Body of pancreas (tissue), 4 donors: ENCODE data around the gene HTR2A. TPM values are rescaled to one million over a fixed set of nuclear protein-coding genes. Genes with fewer than 3 reads are reported as not detected.

Source experiments
- ATAC-seq: fragments of 150-250 bp; one replicate; pipeline ENCODE4 v1.9.1; 2016
- DNase-seq, 4 donors: peaks; one replicate each; pipeline ENCODE4 v3.0.0-alpha.2; 2019
- H3K27ac ChIP-seq, 4 donors: fragments of 200-600 bp; sonication (generic); 1 replicate in 3 of 4; 2 replicates in 1 of 4; pipeline versions ENCODE4 v1.5.1 to v1.6.1; 2016 to 2019; ENCODE audit warnings: mild to moderate bottlenecking in 1 of 4, mixed read lengths in 1 of 4, moderate library complexity in 1 of 4
- H3K27me3 ChIP-seq, 2 donors: fragments of 200-600 bp; sonication (generic); one replicate each; pipeline ENCODE4 v1.6.0; 2016; ENCODE audit warnings: mild to moderate bottlenecking in 1 of 2
- H3K36me3 ChIP-seq, 2 donors: fragments of 200-600 bp; sonication (generic); replicated peaks in 1 of 2; 2 replicates each; pipeline ENCODE4 v1.5.1; 2016; ENCODE audit warnings: low read depth in 2 of 2; ENCODE audit not compliant: insufficient read depth in 1 of 2
- H3K4me1 ChIP-seq: fragments of 200-600 bp; sonication (generic); one replicate; pipeline ENCODE4 v1.6.0; 2016
- H3K4me3 ChIP-seq, 2 donors: fragments of 200-600 bp; sonication (generic); 1 replicate in 1 of 2; 2 replicates in 1 of 2; pipeline ENCODE4 v1.5.1; 2016 to 2019
- H3K9me3 ChIP-seq, 3 donors: fragments of 200-600 bp; sonication (generic); 1 replicate in 2 of 3; 2 replicates in 1 of 3; pipeline ENCODE4 v1.5.1; 2016
- CTCF ChIP-seq, 7 experiments: fragments of 450-650 bp in 4 of 7; fragments of 200-600 bp in 3 of 7; sonication (generic) in 3 of 7; IDR thresholded peaks; one replicate each; pipeline ENCODE4 v1.5.1; 2016 to 2019; ENCODE audit warnings: antibody characterized with exemption in 7 of 7
- POLR2A ChIP-seq, 3 donors: fragments of 450-650 bp; IDR thresholded peaks; one replicate each; pipeline ENCODE4 v1.6.1; 2016; ENCODE audit warnings: antibody characterized with exemption in 3 of 3, mild to moderate bottlenecking in 2 of 3
- WGBS, 2 donors: methylation state at CpG; one replicate each; pipeline ENCODE4 v1.1.5; 2017; 5-methylcytosine and 5-hydroxymethylcytosine counted together
- intact Hi-C: fragments of 100-400 bp; cut with DNase I; formaldehyde crosslinking; loops from one replicate; pipeline ENCODE4 v1.15.1; 2023
- total RNA-seq, 2 donors: library from RNA; depleted of rRNA; stranded (reverse); fragments of >200 nt; gene quantifications; one replicate each; pipeline ENCODE4 v1.1.0, GENCODE V29; 2016

HTR2A gene
- total RNA-seq, 2 donors from 2014 or later = 0.26 TPM; not detected in 1

- Histone ChIP-seq H3K27ac (no peak overlapping the region), H3K4me1 (no peaks in the 10 kb centered on the region), H3K4me3 (no peak overlapping the region), H3K36me3 (no peaks in the 10 kb centered on the region), H3K9me3 (no peaks in the 10 kb centered on the region), H3K27me3 (no peaks in the 10 kb centered on the region)
- ATAC-seq (no peak), DNase-seq (no peak)
- WGBS, 2 donors = 50 to 56% methylated on average over 2 of the region's 2 CpGs
- TF ChIP-seq POLR2A (IDR thresholded peaks at IDR 0.05) = no peak
- TF ChIP-seq CTCF (IDR thresholded peaks at IDR 0.05) = no peak
- intact Hi-C loops = no loop called here
Measured at GRCh38 chr13:46846726-46847125, 50.1 kb downstream of the HTR2A start.

GRCh38 chr13:46845146-46845545, 51.7 kb downstream of the HTR2A start:
- Histone ChIP-seq H3K36me3 (no peaks in the 10 kb centered on the region), H3K27me3 (no peaks in the 10 kb centered on the region), H3K9me3 (no peaks in the 10 kb centered on the region), H3K27ac (no peak overlapping the region), H3K4me3 (no peak overlapping the region), H3K4me1 (no peaks in the 10 kb centered on the region)
- TF ChIP-seq POLR2A (IDR thresholded peaks at IDR 0.05) (no peak), CTCF (IDR thresholded peaks at IDR 0.05) (no peak)
- no peak for ATAC-seq
- intact Hi-C loops = no loop called here
- no peak for DNase-seq
- 74 to 78% methylated on average over 2 of the region's 2 CpGs for WGBS, 2 donors

GRCh38 chr13:46844431-46844830, 52.4 kb downstream of the HTR2A start:
- H3K4me3 ChIP-seq = no peak overlapping the region
- ATAC-seq = no peak
- H3K27me3 ChIP-seq = no peaks in the 10 kb centered on the region
- H3K36me3 ChIP-seq = no peaks in the 10 kb centered on the region
- DNase-seq = no peak
- 54 to 61% methylated on average over 4 of the region's 4 CpGs for WGBS, 2 donors
- H3K27ac ChIP-seq = no peak overlapping the region
- intact Hi-C loops = no loop called here
- no peaks in the 10 kb centered on the region for H3K4me1 ChIP-seq
- no peaks in the 10 kb centered on the region for H3K9me3 ChIP-seq
- no peak for TF ChIP-seq POLR2A (IDR thresholded peaks at IDR 0.05)
- TF ChIP-seq CTCF (IDR thresholded peaks at IDR 0.05) = no peak

- H3K27me3 ChIP-seq = no peaks in the 10 kb centered on the region
- no peak overlapping the region for H3K27ac ChIP-seq
- no peaks in the 10 kb centered on the region for H3K4me1 ChIP-seq
- ATAC-seq = no peak
- no peak overlapping the region for H3K4me3 ChIP-seq
- no peak for TF ChIP-seq POLR2A (IDR thresholded peaks at IDR 0.05)
- TF ChIP-seq CTCF (IDR thresholded peaks at IDR 0.05) = no peak
- DNase-seq = no peak
- 12 to 24% methylated on average over 1 of the region's 1 CpG for WGBS, 2 donors
- no peaks in the 10 kb centered on the region for H3K36me3 ChIP-seq
- intact Hi-C loops = no loop called here
- H3K9me3 ChIP-seq = no peaks in the 10 kb centered on the region
Measured at GRCh38 chr13:46839399-46839798, 57.5 kb downstream of the HTR2A start.

GRCh38 chr13:46834657-46835056, 62.2 kb downstream of the HTR2A start:
- no peak overlapping the region for H3K4me3 ChIP-seq
- intact Hi-C loops = loop anchor here (5.0 kb wide), 1 partner anchor 943 kb away; no protein-coding TSS in a partner anchor
- H3K36me3 ChIP-seq = no peaks in the 10 kb centered on the region
- 59 to 70% methylated on average over 6 of the region's 6 CpGs for WGBS, 2 donors
- DNase-seq = no peak
- no peak overlapping the region for H3K27ac ChIP-seq
- TF ChIP-seq POLR2A (IDR thresholded peaks at IDR 0.05) (no peak), CTCF (IDR thresholded peaks at IDR 0.05) (no peak)
- H3K9me3 ChIP-seq = no peaks in the 10 kb centered on the region
- ATAC-seq = no peak
- H3K27me3 ChIP-seq = no peaks in the 10 kb centered on the region
- no peaks in the 10 kb centered on the region for H3K4me1 ChIP-seq
